Activated naive CD4-positive, alpha-beta T cell treated with anti-CD3 and anti-CD28 coated beads, Interleukin-2, amount 50 U/mL, for 72 hours (primary cell): ENCODE data around the gene ESYT3. TPM values are rescaled to one million over a fixed set of nuclear protein-coding genes. Genes with fewer than 3 reads are reported as not detected.

Source experiments
- ATAC-seq, 2 donors: fragments of 150-1000 bp; cut with Tn5 transposase; 2 replicates each; pipeline ENCODE4 v1.10.0; 2021; ENCODE audit warnings: mild to moderate bottlenecking in 2 of 2, moderate library complexity in 2 of 2
- DNase-seq, 2 donors: peaks; one replicate each; pipeline ENCODE4 v3.0.0; 2021 to 2022; ENCODE audit warnings: low spot score in 2 of 2
- H3K27ac Mint-ChIP-seq, 2 donors: one replicate each; pipeline ENCODE4 v1.8.0; 2022; ENCODE audit warnings: mild to moderate bottlenecking in 2 of 2, mixed read lengths in 2 of 2
- H3K36me3 Mint-ChIP-seq, 2 donors: one replicate each; pipeline ENCODE4 v1.8.0; 2022; ENCODE audit warnings: mixed read lengths in 2 of 2
- H3K9me3 Mint-ChIP-seq, 2 donors: one replicate each; pipeline ENCODE4 v1.8.0; 2022; ENCODE audit warnings: mixed read lengths in 2 of 2
- total RNA-seq, 2 donors: library from RNA; stranded (reverse); gene quantifications; one replicate each; pipeline ENCODE4 v1.2.3, GENCODE V29; 2022

Gene ESYT3
- total RNA-seq, 2 donors from 2014 or later: 0.14 to 0.35 TPM

DNA sequence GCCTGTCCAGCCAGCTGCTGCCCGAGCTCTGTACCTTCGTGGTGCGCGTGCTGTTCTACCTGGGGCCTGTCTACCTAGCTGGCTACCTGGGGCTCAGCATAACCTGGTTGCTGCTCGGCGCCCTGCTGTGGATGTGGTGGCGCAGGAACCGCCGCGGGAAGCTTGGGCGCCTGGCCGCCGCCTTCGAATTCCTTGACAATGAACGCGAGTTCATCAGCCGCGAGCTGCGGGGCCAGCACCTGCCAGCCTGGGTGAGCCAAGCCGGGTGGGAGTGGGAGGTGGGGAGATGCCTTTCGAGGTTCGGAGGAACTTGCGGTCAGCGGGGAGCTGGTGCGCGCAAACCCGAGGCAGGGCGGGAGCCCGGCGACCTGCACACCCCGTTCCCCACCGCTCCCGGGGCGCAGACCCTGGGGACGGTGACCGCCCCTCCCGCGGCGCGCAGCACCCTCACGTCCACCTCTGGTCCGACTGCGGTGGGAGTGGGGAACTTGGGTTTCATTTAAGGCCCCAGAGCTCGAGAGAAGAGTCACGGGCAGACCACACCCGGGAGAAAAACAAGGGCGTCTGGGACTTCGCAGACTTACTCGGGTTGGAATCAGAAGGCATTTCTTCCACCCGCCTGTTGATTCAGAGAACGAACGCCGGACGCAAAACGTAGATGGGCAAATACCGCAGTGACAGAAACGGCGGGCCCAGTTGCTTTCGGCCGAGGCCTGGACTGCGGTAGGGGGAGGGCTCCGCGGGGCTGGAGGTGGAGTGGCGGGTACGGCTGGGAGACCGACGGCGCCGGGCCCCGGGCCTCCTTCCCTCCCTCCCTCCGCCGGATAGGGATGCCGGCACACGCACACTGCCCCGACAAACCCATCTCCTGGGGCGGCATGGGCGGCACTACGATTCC is 708 bp downstream of the ESYT3 start:
- H3K9me3 Mint-ChIP-seq: no peaks in the 10 kb centered on the region
- DNase-seq: no peak
- H3K27ac Mint-ChIP-seq: no peak overlapping the region
- peak; percentile 1 to 4 for ATAC-seq
- H3K36me3 Mint-ChIP-seq: no peaks in the 10 kb centered on the region

DNA sequence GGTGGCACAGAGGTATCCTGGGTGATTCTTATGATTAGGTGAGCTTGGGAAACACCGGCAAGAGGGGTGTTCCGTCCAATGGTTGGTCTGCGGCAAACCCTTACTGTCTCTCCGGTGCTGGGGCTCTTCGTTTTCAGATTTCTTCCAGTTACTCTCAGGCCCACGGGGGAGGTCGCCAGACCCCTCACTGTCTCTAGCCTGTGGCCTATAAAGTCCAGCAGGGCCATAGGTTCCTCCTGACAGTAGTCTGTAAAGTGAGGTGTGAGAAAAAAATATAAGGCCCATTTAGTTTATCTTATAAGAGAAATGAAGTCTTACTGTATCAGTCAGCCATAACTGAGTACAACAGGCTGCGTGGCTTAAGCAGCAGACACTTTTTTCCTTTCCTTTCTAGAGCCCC is 1.4 kb downstream of the ESYT3 start:
- Mint-ChIP-seq H3K36me3 (no peaks in the 10 kb centered on the region), H3K9me3 (no peaks in the 10 kb centered on the region), H3K27ac (no peak overlapping the region)
- ATAC-seq (no peak), DNase-seq (no peak)

DNA sequence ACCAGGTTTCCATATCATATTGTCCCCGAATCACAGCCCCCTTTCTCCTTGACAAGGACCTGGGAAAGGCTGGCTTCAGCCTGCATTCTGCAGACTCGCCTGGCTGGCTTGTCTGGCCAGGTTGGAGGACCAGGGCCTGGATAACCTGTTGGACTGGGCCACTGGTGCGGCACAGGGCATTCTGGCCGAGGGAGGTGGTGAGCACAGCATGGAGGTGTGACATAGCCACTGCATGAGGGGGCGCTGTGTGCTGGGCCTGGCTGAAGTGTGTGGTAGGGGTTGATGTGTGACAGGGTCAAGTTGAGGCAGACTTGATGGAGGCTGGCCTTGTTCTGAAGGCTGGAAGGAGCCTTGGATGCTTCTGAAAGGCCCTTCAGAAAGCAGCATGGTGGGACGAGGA is 2.9 kb downstream of the ESYT3 start:
- Mint-ChIP-seq H3K27ac (no peak overlapping the region), H3K9me3 (no peaks in the 10 kb centered on the region), H3K36me3 (no peaks in the 10 kb centered on the region)
- ATAC-seq: no peak
- DNase-seq: no peak

DNA sequence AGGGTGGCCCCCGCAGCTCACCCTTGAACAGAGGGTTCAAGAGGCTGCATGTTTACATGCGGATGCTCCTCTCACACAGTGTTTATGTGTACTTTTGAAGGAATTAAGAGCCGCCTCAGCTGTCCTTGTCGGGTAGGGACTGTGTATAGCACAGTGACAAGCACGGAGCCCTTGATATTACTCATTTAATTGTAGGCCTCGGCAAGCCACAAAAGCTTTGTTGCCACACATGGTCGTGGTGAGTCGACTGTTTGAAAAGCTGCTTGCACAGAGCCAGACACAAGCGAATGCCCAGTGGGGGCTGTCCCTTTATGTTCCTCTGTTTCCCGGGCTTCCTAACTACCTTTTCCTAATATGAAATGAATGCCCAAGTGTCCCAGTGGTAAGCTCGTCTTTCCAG is 4.5 kb downstream of the ESYT3 start:
- no peaks in the 10 kb centered on the region for H3K36me3 Mint-ChIP-seq
- no peak for DNase-seq
- H3K9me3 Mint-ChIP-seq: no peaks in the 10 kb centered on the region
- H3K27ac Mint-ChIP-seq: no peak overlapping the region
- ATAC-seq: no peak

DNA sequence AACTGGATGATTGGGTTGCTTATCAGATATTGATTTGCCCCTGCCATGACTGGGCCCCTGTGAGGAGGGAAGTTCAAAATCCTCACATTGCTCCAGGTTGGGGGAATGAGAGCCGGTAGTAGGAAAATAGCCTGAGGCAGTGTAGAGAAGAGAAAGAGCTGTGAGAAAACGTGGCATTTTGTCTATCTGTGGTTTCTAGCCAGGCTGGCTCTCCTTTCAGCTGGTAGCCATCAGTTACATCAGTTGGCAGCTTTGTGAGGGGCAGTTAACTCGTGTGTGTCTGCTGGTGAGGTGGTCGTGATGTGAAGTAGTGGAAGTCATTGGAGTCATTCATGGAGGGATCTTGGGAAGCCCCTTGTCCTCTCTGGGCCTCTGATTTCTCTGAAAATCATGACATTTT is 5.2 kb downstream of the ESYT3 start:
- Mint-ChIP-seq H3K9me3 (no peaks in the 10 kb centered on the region), H3K36me3 (no peaks in the 10 kb centered on the region), H3K27ac (no peak overlapping the region)
- DNase-seq: no peak
- no peak for ATAC-seq

DNA sequence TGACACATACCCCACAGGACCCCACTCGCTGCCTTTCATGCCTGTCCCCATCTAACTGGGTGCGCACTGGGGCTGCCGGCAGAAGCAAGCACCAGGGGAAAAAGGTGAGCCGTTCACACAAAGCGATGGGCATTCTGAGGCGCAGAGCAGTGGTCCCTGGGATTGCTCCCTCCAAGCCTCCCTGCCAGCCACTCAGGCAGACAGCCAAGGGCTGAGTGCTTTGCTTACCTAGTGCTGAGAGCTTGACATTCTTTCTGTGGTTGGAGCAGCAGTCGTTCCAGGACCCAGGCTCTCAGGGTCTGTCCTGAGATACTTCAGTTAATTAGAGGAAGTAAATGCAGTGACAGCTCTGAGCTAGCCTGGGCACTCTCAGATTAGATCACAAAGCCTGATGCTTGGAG is 5.7 kb downstream of the ESYT3 start:
- DNase-seq (no peak), ATAC-seq (no peak)
- no peaks in the 10 kb centered on the region for H3K9me3 Mint-ChIP-seq
- no peak overlapping the region for H3K27ac Mint-ChIP-seq
- no peaks in the 10 kb centered on the region for H3K36me3 Mint-ChIP-seq

DNA sequence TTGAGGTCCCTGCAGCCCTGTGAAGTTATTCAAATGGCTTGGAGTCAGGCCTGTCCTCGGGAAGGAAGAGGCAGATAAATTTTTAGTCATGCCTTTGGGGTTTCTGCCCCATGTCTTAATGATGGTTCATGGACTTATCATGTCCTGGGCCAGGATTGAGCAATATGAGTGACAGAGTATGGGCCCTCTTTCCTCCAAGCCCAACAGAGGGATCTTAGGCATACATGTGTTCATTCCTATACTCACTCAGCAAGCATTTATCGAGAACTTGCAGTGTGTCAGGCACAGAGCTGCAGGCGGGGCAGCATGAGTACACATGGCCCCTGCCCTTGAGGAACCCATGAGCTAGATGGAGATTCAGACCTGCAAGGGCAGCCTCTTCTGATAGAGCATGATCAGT is 6.2 kb downstream of the ESYT3 start:
- Mint-ChIP-seq H3K9me3 (no peaks in the 10 kb centered on the region), H3K27ac (no peak overlapping the region), H3K36me3 (no peaks in the 10 kb centered on the region)
- DNase-seq (no peak), ATAC-seq (no peak)

DNA sequence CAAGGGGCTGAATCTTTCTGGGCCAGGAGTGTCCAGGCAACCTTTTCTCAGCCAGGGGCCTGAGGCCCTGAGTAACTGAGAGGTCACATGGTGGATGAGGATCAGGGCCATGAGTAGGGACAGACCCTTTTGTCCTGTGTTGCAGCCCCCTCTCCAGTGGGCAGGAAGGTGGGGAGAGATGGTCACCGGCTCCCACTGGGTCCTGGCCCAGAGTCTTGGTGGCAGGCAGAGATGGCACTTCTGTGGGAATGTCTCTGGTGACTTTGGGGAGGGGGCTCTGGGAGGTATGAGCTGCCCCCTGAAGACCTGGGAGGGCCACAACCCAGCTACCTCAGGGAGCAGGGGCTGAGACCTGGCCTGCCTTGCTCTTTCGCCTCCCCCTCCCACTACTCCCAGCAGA is 6.8 kb downstream of the ESYT3 start:
- no peak overlapping the region for H3K27ac Mint-ChIP-seq
- no peaks in the 10 kb centered on the region for H3K9me3 Mint-ChIP-seq
- DNase-seq: no peak
- no peak for ATAC-seq
- no peaks in the 10 kb centered on the region for H3K36me3 Mint-ChIP-seq

DNA sequence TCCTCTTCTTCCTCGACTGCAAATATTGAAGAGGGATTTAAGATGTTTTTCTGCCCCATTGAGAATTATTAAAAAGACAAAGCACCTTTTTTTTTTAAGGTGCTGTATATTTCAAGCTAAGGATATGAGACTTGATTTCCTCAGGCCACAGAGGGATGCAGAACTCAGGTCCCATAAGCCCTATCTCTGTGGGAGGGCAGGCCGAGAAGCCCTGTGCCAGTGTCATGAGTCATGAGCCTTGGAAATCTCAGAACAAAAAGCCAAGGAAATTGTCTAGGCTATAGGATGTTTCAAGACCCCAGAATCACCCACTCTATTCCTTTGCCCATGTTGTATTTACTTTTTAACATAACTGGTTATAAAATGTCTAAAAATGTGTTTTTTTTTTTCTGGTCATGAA is 7.3 kb downstream of the ESYT3 start:
- Mint-ChIP-seq H3K36me3 (no peaks in the 10 kb centered on the region), H3K27ac (no peak overlapping the region), H3K9me3 (no peaks in the 10 kb centered on the region)
- no peak for ATAC-seq
- DNase-seq: no peak

DNA sequence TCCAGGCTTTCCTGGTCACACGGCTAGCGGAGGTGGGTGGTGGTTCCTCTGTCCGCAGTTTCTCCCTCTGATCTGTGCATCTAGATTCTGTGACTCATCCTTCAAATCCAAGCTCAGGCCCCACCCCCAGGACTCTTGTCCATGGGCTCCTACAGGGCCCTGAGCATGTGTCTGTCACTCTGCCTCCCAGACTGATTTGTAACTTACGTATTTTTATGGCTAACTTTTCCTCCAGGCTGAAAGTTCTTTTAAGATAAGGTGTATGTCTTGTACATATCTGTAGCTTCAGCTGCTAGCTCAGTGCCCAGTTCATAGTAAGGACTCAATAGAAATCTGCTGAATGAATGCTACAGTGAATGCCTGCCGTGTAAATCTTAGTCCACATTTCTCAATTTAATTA is 8.0 kb downstream of the ESYT3 start:
- no peaks in the 10 kb centered on the region for H3K9me3 Mint-ChIP-seq
- no peaks in the 10 kb centered on the region for H3K36me3 Mint-ChIP-seq

DNA sequence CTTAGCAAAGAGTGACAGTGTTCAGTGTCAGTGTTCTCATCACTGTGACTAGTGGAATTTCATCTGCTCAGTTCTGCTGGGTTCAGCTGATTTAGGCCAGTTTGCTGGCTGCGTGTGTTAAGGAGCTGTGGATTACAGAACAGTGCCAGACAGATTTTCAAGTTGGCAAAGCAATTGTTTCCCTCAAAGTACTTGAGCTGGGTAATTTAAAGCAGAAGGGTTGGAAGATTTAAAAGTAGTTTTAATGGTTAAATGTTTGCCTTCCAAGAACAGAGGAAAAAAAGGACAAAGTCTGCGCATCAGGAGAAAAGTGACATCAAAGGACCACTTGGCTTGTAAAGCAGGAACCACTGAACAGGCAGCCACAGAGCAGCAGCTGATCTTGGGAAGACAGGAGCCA is 8.7 kb downstream of the ESYT3 start:
- Mint-ChIP-seq H3K9me3 (no peaks in the 10 kb centered on the region), H3K27ac (no peak overlapping the region), H3K36me3 (no peaks in the 10 kb centered on the region)
- DNase-seq: no peak
- no peak for ATAC-seq

More for the DNA sequence above, 8.0 kb downstream of the ESYT3 start:
- no peak overlapping the region for H3K27ac Mint-ChIP-seq
- DNase-seq (no peak), ATAC-seq (no peak)

DNA sequence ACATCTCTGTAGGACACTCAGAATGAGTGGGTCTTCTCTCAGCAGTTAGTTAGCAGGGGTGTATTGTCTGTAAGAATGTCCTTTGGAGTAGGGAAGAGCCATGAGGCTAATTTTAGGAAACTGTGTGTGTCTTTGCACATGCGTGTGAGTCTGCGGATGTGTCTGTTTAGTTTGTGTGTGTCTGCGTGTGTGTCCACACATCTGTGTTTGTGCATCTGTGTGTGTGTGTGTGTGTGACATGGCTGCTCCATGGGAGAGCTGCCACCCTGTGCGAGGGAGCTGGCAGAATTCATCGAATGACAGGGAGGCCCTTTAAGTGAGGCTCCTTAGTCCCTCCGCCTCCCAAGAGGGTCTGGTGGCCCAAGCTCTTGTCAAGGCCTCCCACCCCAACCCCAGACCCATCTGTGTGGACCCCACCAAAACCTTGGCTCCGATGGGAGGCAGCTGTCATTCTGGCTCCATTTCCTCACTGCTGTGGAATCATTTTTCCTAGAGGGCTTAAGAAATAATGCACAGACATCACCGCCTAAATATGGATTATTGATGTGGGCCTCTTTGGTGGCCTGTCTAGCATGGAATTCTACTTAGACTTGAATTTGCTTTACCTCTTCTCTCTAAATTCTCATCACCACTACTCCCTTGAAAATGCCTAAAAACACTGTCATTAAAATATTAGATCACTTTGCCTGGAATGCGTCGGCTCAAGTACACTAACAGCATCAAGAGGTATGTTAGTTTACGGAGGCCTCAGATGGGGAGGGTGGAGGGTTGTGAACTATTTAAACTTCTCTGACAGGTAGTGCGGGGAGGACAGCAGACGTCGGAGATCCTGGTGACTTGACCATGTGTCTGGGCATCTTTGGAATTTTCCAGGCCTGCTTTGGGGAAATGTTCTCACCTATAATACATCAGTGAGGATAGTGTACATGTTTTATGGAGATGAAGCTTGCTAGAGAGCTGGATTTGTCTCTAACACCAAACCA is 9.4 kb downstream of the ESYT3 start:
- DNase-seq (no peak), ATAC-seq (no peak)
- Mint-ChIP-seq H3K27ac (no peak overlapping the region), H3K36me3 (no peaks in the 10 kb centered on the region), H3K9me3 (no peaks in the 10 kb centered on the region)

DNA sequence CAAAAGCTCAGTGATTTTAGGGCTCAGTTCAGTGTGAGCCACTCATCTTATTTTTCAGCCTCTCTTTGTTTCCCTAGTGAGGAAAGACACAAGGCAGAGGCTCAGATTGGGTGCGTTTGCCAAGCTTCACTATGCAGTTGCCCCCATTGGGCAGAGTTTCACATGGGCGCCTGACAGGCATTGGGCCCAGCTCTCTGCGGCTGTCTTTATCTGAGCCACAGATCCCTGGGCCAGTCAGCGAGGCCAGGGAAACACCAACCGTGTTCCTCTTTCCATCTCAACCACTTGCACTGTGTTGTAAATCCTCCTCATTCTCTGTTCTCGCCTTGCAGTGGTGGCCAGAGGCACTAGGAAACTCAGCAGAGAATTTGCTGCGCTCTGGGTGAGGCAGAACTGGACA is 10.8 kb downstream of the ESYT3 start:
- H3K9me3 Mint-ChIP-seq: no peaks in the 10 kb centered on the region

DNA sequence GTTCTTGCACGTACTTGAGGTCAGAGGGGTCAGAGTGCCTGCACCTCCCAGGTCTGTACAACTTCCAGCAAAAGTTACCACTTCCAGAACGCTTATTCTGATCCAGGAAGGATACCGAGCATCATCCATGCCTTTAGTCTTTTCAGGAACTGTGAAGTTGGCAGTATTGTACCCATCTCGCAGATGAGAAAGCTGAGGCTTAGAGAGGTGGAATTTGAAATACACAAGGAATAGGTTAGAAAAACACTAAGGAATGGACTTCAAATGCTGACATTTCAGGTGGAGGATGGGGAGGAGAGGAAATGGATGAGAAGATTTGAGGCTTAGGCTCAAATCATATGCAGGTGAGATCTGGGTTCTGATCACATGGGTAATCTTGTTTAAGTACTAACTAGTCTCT is 11.2 kb downstream of the ESYT3 start:
- ATAC-seq: no peak
- Mint-ChIP-seq H3K9me3 (no peaks in the 10 kb centered on the region), H3K27ac (no peak overlapping the region), H3K36me3 (no peaks in the 10 kb centered on the region)
- DNase-seq: no peak

More for the DNA sequence above, 10.8 kb downstream of the ESYT3 start:
- Mint-ChIP-seq H3K27ac (no peak overlapping the region), H3K36me3 (no peaks in the 10 kb centered on the region)
- ATAC-seq: no peak
- no peak for DNase-seq

DNA sequence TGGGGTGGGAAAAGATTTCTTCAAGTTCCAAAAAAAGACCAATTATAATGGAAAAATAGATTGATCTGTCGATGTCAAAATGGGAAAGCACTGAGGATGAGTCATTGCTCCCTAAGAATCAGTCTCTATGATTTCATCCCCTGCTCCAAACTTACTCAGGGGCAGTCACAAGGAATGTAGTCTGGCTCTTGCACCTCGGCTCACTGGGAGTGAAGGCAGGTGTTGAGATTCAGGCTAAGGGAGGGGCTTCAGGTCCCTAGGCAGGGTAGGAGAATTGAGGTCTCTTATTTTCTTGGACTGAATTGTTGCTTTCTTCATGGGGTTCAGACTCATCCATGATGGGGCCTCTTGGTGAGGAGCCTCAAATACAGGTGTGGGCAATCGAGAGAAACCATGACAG is 14.2 kb downstream of the ESYT3 start:
- H3K9me3 Mint-ChIP-seq: no peaks in the 10 kb centered on the region
- no peak overlapping the region for H3K27ac Mint-ChIP-seq
- DNase-seq: no peak
- ATAC-seq: no peak
- no peaks in the 10 kb centered on the region for H3K36me3 Mint-ChIP-seq

DNA sequence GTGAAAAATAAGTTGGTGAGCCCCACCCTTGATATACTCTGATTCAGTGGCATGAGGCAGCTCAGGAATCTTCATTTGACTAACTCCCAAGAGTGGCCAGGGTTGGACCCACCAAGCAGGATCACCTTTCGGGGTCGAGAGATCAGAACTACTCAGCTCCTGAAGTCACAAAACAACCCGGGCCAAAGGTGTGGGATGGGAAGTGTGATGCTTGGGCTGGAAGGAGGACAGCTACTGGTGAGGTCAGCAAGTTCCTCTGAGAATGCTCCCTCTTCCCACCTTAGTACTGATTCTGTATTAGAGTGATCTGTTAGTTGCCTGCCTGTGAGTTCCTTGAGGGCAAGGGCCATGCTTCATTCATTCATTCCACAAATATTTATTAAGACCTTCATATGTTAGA is 15.1 kb downstream of the ESYT3 start:
- Mint-ChIP-seq H3K27ac (no peak overlapping the region), H3K36me3 (no peaks in the 10 kb centered on the region), H3K9me3 (no peaks in the 10 kb centered on the region)
- no peak for DNase-seq
- no peak for ATAC-seq

DNA sequence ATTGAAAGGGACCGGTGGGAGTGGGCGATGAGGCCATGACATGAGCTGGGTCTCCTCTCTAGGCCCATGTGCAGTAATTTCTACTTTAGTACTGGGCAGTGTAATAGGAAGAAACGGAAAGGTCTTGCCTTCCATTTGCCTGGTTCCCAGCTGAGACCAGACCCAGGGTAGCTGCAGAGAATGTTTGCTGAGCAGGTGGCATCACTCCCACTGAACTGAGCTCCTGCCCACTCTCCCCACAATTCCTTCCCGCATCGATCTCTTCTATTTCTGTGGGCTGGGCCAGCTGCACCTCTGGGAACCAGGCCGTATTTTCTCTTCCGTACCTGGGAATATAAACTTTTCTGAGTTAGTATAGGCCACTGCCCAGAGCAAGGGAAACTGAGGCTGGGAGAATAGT is 15.8 kb downstream of the ESYT3 start:
- Mint-ChIP-seq H3K9me3 (no peaks in the 10 kb centered on the region), H3K36me3 (no peaks in the 10 kb centered on the region), H3K27ac (no peak overlapping the region)
- ATAC-seq (no peak), DNase-seq (no peak)
